ENCODE measurements around the gene DUSP10. TPM values are rescaled to one million over a fixed set of nuclear protein-coding genes. Genes with fewer than 3 reads are reported as not detected.

DUSP10 gene
- total RNA-seq, 6 donors from 2014 or later, result 7.7 to 13.7 (median 11.9) TPM

DNA sequence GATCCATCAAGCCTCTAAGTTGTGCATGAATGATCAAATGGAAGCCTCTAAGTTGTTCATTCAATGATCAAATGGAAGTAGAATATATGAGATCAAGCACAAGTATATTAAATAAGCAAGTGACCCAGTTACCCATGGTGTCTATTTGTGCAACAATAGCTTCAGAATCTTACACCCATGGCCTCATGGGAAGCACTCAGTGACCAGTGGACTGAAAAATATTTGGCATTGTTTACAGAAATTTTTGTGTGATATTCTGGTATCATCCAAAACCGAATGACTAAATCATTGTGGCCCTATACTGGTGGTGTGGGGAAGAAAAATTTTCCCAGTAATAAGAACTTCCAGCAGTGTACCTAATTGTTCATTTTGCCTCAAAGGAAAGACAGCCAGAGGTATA lies 46.6 kb downstream of the DUSP10 start:
- ATAC-seq (ENCODE audit: low FRiP score in 2 of 2), result no peak
- WGBS, 2 donors, result 61 to 88% methylated on average over 1 of the region's 1 CpG
- TF ChIP-seq, protein P1, sequence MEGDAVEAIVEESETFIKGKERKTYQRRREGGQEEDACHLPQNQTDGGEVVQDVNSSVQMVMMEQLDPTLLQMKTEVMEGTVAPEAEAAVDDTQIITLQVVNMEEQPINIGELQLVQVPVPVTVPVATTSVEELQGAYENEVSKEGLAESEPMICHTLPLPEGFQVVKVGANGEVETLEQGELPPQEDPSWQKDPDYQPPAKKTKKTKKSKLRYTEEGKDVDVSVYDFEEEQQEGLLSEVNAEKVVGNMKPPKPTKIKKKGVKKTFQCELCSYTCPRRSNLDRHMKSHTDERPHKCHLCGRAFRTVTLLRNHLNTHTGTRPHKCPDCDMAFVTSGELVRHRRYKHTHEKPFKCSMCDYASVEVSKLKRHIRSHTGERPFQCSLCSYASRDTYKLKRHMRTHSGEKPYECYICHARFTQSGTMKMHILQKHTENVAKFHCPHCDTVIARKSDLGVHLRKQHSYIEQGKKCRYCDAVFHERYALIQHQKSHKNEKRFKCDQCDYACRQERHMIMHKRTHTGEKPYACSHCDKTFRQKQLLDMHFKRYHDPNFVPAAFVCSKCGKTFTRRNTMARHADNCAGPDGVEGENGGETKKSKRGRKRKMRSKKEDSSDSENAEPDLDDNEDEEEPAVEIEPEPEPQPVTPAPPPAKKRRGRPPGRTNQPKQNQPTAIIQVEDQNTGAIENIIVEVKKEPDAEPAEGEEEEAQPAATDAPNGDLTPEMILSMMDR (IDR thresholded peaks at IDR 0.05), result no peak
- TF ChIP-seq POLR2AphosphoS5 (IDR thresholded peaks at IDR 0.05), result no peak
- no peak for TF ChIP-seq POLR2A (IDR thresholded peaks at IDR 0.05)
- no peak for TF ChIP-seq EP300 (IDR thresholded peaks at IDR 0.05)

DNA sequence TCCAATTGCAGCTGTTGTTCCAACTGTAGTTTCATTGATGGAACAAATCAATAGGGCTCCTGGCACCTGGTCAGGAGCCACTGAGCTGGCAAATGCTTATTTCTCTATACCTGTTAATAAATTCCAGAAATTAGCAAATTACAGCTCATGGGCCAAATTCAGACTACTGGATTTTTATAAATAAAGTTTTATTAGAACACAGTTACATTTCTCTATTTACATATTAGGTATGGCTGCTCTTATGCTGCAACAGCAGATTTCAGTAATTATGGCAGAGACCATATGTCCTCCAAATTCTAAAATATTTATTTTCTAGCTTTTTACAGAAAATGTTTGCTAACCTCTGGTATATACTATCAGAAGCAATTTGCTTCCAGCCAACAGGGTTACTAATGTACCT lies 47.8 kb downstream of the DUSP10 start:
- peaks cover 0 to 4% (median 2%) of the 10 kb centered on the region in 4 donors for H3K9me3 ChIP-seq
- H3K4me3 ChIP-seq, result no peak overlapping the region
- H3K27me3 ChIP-seq, result no peaks in the 10 kb centered on the region
- DNase-seq, result no peak
- H3K27ac ChIP-seq, result no peak overlapping the region
- ATAC-seq (ENCODE audit: low FRiP score in 2 of 2), result no peak
- no peaks in the 10 kb centered on the region for H3K36me3 ChIP-seq
- TF ChIP-seq POLR2A (IDR thresholded peaks at IDR 0.05) (no peak), EP300 (IDR thresholded peaks at IDR 0.05) (no peak), POLR2AphosphoS5 (IDR thresholded peaks at IDR 0.05) (no peak)
- TF ChIP-seq, protein P1 (IDR thresholded peaks at IDR 0.05), result no peak
- no peaks in the 10 kb centered on the region for H3K4me1 ChIP-seq

More for the DNA sequence above, 46.6 kb downstream of the DUSP10 start:
- DNase-seq, result no peak
- no peak overlapping the region for H3K27ac ChIP-seq
- H3K4me1 ChIP-seq, result no peaks in the 10 kb centered on the region
- H3K27me3 ChIP-seq, result no peaks in the 10 kb centered on the region
- no peak overlapping the region for H3K4me3 ChIP-seq
- H3K36me3 ChIP-seq, result no peaks in the 10 kb centered on the region
- H3K9me3 ChIP-seq, result peaks cover 0 to 4% (median 2%) of the 10 kb centered on the region in 4 donors

DNA sequence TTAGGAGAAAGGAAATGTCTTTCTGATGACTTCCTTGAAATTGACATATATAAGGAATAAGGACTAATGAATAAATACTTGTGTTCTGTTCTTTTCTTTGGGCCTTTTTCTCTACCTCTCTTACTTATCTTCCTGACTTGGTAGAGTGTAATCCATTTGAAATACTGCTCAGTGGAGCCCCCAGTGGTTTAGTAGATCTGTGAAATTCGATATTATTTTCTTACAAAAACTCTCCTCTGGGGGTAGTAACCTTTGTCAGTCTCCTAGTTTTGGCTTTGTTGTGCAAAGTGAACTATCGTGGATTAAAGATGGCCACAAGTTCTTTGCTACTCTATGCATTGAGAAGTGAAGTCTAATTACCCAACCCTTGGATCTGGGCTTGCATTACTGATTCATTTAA lies 48.8 kb downstream of the DUSP10 start:
- H3K4me1 ChIP-seq, result no peaks in the 10 kb centered on the region
- H3K27ac ChIP-seq, result no peak overlapping the region
- TF ChIP-seq POLR2A (IDR thresholded peaks at IDR 0.05), result no peak
- TF ChIP-seq, protein P1 (IDR thresholded peaks at IDR 0.05), result no peak
- TF ChIP-seq POLR2AphosphoS5 (IDR thresholded peaks at IDR 0.05), result no peak
- TF ChIP-seq EP300 (IDR thresholded peaks at IDR 0.05), result no peak
- 85 to 88% methylated on average over 2 of the region's 2 CpGs for WGBS, 2 donors
- DNase-seq, result no peak
- no peaks in the 10 kb centered on the region for H3K36me3 ChIP-seq
- ATAC-seq (ENCODE audit: low FRiP score in 2 of 2), result no peak
- no peaks in the 10 kb centered on the region for H3K27me3 ChIP-seq
- peaks cover 0 to 4% (median 2%) of the 10 kb centered on the region in 4 donors for H3K9me3 ChIP-seq
- H3K4me3 ChIP-seq, result no peak overlapping the region

DNA sequence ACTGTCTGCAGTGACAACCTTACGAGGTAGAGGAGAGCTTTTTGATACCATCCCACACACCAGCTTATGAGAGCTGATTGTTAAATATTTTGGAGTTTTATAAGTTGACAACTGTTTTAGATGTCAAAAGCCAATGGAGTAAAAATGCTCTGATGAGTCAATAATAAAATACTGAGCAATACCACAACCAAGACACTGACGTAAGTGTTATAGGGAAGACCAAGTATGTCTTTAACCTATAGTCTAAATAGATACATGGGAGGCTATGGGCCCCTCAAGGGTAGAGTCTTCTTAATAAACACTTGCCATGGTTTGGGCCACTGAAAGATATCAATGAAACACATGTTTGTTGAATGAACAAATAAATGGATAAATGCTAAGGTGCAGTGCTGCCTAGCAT lies 49.2 kb downstream of the DUSP10 start:
- DNase-seq (no peak), ATAC-seq (ENCODE audit: low FRiP score in 2 of 2) (no peak)
- peaks cover 0 to 4% (median 2%) of the 10 kb centered on the region in 4 donors for H3K9me3 ChIP-seq
- H3K4me1 ChIP-seq, result no peaks in the 10 kb centered on the region
- TF ChIP-seq EP300 (IDR thresholded peaks at IDR 0.05), result no peak
- no peak for TF ChIP-seq POLR2AphosphoS5 (IDR thresholded peaks at IDR 0.05)
- TF ChIP-seq, protein P1 (IDR thresholded peaks at IDR 0.05), result no peak
- TF ChIP-seq POLR2A (IDR thresholded peaks at IDR 0.05), result no peak
- H3K36me3 ChIP-seq, result no peaks in the 10 kb centered on the region
- 81 to 91% methylated on average over 2 of the region's 2 CpGs for WGBS, 2 donors
- no peak overlapping the region for H3K4me3 ChIP-seq
- no peaks in the 10 kb centered on the region for H3K27me3 ChIP-seq
- H3K27ac ChIP-seq, result no peak overlapping the region

DNA sequence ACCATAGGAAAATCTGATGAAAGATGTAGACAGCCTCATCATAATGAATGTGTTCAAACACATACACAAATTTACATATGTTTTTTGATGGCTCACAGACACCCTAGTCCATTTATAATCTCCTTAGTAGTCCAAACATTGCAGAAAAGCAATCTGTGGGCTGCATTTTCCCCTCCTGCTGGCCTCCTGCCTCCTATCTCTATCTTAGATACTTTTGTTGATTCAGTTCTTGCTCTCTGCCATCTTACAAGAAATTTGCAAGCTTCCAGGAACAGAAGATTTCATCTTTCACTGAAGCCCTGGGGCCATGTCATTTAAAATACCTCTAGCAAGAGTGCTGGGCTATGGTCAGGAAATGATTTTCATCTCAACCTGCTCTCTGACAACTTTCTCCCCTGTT lies 50.6 kb downstream of the DUSP10 start:
- peaks cover 0 to 4% (median 2%) of the 10 kb centered on the region in 4 donors for H3K9me3 ChIP-seq
- ATAC-seq (ENCODE audit: low FRiP score in 2 of 2), result no peak
- DNase-seq, result no peak
- H3K27me3 ChIP-seq, result no peaks in the 10 kb centered on the region
- no peaks in the 10 kb centered on the region for H3K36me3 ChIP-seq
- no peak overlapping the region for H3K4me3 ChIP-seq
- H3K27ac ChIP-seq, result no peak overlapping the region
- TF ChIP-seq EP300 (IDR thresholded peaks at IDR 0.05), result no peak
- TF ChIP-seq, protein P1 (IDR thresholded peaks at IDR 0.05), result no peak
- TF ChIP-seq POLR2A (IDR thresholded peaks at IDR 0.05), result no peak
- TF ChIP-seq POLR2AphosphoS5 (IDR thresholded peaks at IDR 0.05), result no peak
- no peaks in the 10 kb centered on the region for H3K4me1 ChIP-seq
